ENCODE data around the gene HBS1L. TPM values are rescaled to one million over a fixed set of nuclear protein-coding genes. Genes with fewer than 3 reads are reported as not detected.
A peak's percentile ranks its signal among the peaks of the same experiment; 100 is the strongest.

Gene HBS1L
- total and polyA plus RNA-seq, 9 of the 15 experiments (the other 6 are each of a cell fraction or from before 2014, with no cell fraction given) = 101 to 199 (median 145) TPM

DNA sequence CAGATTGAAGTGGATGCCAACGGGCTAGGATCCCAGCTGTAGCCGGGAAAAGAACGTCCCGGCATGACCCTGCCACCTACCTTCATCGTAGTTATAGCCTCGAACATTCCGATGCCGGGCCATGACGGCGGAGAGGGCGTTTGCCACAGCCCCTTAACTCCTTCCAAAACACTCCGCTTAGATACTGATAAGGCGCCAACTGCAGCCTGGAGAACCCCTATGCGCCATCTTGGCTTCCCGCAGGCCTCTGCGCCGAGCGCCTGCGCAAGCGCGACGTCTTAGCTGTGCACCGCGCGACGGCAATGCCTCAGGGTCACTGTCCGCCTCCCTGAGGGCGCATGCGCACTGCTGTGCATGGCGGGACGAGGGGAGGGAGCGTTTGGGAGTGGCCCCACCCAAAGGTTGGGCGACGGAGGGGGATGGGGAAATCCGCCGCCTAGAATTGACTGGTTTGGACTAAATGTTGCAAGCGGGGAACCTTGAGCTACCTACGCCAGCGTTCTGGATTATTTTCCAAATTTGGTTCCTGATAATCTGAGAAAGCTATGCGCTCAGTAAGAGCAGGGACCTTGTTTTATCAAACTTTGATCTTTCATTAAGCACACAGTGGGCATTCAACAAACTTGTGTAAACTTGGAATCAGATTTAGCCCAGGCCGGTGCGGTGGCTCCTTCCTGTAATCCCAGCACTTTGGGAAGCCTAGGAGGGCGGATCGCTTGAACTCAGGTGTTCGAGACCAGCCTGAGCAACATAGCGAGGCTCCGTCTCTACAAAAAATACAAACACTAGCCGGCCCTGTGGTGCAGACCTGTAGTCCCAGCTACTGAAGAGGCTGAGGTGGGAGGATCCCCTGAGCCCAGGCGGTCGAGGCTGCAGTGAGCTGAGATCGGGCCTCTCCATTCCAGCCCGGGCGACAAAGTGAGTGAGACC is at the start of gene HBS1L (continued):
- TF ChIP-seq ZNF23 (CRISPR knock-in tag; IDR thresholded peaks at IDR 0.05) = no peak
- TF ChIP-seq NBN (IDR thresholded peaks at IDR 0.05; ENCODE audit: low read depth) = peak; percentile 70; the same call in 1 of the 2 replicates
- peak; percentile 92 for TF ChIP-seq PRDM10 (IDR thresholded peaks at IDR 0.05; ENCODE audit: partially characterized antibody)
- 0 out of 2 replicates have a peak, but pooled peaks have one; percentile 33 for TF ChIP-seq ZNF431 (CRISPR knock-in tag; IDR thresholded peaks at IDR 0.05)
- TF ChIP-seq ZNF764 (CRISPR knock-in tag; IDR thresholded peaks at IDR 0.05; ENCODE audit: low read depth) = no peak
- TF ChIP-seq TAF7 (tag; IDR thresholded peaks at IDR 0.05) = peak; percentile 95
- TF ChIP-seq TCF15 (CRISPR knock-in tag; IDR thresholded peaks at IDR 0.05) = no peak
- TF ChIP-seq, protein P1, sequence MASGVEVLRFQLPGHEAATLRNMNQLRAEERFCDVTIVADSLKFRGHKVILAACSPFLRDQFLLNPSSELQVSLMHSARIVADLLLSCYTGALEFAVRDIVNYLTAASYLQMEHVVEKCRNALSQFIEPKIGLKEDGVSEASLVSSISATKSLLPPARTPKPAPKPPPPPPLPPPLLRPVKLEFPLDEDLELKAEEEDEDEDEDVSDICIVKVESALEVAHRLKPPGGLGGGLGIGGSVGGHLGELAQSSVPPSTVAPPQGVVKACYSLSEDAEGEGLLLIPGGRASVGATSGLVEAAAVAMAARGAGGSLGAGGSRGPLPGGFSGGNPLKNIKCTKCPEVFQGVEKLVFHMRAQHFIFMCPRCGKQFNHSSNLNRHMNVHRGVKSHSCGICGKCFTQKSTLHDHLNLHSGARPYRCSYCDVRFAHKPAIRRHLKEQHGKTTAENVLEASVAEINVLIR (CRISPR knock-in tag; IDR thresholded peaks at IDR 0.05) = peak; percentile 79
- TF ChIP-seq COPS2 (conservative IDR thresholded peaks at IDR 0.05) = no peak
- no peak for TF ChIP-seq FOXJ3 (CRISPR knock-in tag; IDR thresholded peaks at IDR 0.05)
- peak in 1 of 2 experiments; percentile 89; a peak in 1 of 4 replicates for TF ChIP-seq TEAD1 (CRISPR knock-in tag; IDR thresholded peaks at IDR 0.05)
- 0 out of 2 replicates have a peak, but pooled peaks have one; percentile 31 for TF ChIP-seq FOSL1 (tag; conservative IDR thresholded peaks at IDR 0.05)
- no peak for TF ChIP-seq NR4A1 (CRISPR knock-in tag; IDR thresholded peaks at IDR 0.05)
- TF ChIP-seq NR4A1 (tag; IDR thresholded peaks at IDR 0.05) = no peak; the same call in 1 of the 2 replicates
- TF ChIP-seq, protein P2, sequence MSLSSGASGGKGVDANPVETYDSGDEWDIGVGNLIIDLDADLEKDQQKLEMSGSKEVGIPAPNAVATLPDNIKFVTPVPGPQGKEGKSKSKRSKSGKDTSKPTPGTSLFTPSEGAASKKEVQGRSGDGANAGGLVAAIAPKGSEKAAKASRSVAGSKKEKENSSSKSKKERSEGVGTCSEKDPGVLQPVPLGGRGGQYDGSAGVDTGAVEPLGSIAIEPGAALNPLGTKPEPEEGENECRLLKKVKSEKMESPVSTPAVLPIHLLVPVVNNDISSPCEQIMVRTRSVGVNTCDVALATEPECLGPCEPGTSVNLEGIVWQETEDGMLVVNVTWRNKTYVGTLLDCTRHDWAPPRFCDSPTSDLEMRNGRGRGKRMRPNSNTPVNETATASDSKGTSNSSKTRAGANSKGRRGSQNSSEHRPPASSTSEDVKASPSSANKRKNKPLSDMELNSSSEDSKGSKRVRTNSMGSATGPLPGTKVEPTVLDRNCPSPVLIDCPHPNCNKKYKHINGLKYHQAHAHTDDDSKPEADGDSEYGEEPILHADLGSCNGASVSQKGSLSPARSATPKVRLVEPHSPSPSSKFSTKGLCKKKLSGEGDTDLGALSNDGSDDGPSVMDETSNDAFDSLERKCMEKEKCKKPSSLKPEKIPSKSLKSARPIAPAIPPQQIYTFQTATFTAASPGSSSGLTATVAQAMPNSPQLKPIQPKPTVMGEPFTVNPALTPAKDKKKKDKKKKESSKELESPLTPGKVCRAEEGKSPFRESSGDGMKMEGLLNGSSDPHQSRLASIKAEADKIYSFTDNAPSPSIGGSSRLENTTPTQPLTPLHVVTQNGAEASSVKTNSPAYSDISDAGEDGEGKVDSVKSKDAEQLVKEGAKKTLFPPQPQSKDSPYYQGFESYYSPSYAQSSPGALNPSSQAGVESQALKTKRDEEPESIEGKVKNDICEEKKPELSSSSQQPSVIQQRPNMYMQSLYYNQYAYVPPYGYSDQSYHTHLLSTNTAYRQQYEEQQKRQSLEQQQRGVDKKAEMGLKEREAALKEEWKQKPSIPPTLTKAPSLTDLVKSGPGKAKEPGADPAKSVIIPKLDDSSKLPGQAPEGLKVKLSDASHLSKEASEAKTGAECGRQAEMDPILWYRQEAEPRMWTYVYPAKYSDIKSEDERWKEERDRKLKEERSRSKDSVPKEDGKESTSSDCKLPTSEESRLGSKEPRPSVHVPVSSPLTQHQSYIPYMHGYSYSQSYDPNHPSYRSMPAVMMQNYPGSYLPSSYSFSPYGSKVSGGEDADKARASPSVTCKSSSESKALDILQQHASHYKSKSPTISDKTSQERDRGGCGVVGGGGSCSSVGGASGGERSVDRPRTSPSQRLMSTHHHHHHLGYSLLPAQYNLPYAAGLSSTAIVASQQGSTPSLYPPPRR (CRISPR knock-in tag; IDR thresholded peaks at IDR 0.05; ENCODE audit: borderline replicate concordance) = no peak
- TF ChIP-seq NEUROD1 (IDR thresholded peaks at IDR 0.05; ENCODE audit: borderline replicate concordance, low read depth, low read length, partially characterized antibody) = peak; percentile 34
- TF ChIP-seq POLR2G (IDR thresholded peaks at IDR 0.05; ENCODE audit: low read depth, low read length) = peak; percentile 91
